HG03442 (cell line): ENCODE results near the gene TOP2A.
"Not testable (repeated sequence)": the region's sequence is repeated elsewhere in the genome, so short reads cannot be mapped to it uniquely, and the experiment has no call there.

Experiments used
- ATAC-seq: cut with Tn5 transposase; IDR thresholded peaks from one replicate; pipeline ENCODE4 v1.9.1; 2021; ENCODE audit warnings: mild to moderate bottlenecking, moderate library complexity; ENCODE audit not compliant: unreplicated experiment

TOP2A gene

DNA sequence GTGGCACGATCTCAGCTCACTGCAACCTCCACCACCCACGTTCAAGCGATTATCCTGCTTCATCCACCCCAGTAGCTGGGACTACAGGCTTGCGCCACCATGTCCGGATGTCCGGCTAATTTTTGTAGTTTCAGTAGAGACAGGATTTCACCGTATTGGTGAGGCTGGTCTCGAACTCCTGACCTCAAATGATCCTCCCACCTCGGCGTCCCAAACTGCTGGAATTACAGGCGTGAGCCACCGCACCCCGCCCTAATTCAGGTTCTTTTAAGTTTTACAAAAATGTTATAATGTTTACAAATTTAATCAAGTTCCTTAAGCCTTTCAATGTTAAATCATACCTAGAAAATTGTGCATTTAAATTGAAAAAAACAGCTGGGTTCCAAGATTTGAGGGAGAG is 39.9 kb downstream of the TOP2A start:
- ATAC-seq, result no peak

GRCh38 chr17:40376541-40376940 is 41.2 kb downstream of the TOP2A start:
- ATAC-seq, result not testable (repeated sequence)

DNA sequence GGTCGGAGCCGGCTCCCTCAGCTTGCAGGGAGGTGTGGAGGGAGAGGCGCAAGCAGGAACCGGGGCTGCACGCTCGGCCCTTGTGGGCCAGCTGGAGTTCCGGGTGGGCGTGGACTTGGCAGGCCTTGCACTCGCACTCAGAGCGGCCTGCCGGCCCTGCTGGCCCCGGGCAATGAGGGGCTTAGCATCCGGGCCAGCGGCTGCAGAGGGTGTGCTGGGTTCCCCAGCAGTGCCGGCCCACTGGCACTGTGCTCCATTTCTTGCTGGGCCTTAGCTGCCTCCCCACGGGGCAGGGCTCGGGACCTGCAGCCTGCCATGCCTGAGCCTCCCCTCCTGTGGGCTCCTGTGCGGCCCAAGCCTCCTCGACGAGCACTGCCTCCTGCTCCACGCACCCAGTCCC is 41.9 kb downstream of the TOP2A start:
- not testable (repeated sequence) for ATAC-seq

DNA sequence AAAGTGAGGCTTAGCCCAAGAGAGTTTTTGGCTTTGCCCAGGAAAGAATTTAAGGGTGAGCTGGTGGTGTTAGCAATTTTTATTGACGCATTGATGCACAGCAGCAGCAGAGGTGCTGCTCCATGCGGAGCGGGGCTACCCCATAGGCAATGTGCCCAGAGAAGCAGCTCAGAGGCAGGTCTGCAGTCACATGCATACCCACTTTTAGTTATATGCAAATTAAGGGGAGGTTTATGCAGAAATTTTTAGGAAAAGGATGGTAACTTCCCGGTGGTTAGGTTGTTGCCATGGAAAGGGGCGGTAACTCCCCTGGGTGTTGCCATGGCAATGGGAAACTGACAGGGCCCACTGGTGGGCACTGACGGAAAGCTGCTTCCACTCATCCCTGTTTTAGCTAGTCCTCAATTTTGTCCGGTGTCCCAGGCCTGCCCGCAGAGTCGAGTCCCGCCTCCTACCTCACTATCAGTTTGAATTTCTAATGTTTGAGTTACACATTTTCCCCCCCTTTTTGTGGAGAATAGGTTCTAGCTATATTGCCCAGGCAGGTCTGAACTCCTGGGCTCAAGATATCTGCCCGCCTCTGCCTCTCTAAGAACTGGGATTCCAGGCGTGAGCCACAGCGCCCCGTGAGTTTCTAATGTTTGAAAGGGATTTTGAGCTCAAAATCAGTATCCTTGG is 42.7 kb downstream of the TOP2A start:
- ATAC-seq, result no peak

DNA sequence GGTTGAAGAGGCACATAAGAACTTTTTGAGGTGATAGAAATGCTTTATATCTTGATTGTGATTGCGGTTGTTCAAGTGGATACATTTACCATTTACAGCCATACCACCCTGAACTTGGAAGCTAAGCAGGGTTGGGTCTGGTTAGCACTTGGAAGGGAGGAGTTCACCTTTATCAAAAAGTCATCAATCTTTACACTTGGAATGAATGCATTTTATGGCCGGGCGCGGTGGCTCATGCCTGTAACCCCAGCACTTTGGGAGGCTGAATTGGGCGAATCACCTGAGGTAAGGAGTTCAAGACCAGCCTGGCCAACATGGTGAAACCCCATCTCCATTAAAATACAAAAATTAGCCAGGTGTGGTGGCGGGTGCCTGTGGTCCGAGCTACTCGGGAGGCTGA is 43.7 kb downstream of the TOP2A start:
- ATAC-seq, result no peak

- no peak for ATAC-seq
Observed at GRCh38 chr17:40373324-40373723, 44.4 kb downstream of the TOP2A start.

DNA sequence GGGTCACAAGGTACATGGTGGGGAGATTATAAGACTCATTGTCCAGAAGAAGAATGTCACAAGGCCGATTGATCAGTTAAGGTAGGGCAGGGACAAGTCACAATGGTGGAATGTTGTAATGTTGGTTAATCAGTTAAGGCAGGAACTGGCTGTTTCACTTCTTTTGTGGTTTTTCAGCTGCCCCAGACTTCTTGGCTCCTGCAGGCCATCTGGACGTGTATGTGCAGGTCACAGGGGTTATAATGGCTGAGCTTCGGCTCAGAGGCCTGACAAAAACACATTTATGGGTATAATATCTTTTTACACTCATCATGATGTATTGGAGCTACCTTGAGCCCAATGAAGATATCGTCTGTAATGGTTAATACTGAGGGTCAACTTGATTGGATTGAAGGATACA is 45.1 kb downstream of the TOP2A start:
- ATAC-seq, result not testable (repeated sequence)

DNA sequence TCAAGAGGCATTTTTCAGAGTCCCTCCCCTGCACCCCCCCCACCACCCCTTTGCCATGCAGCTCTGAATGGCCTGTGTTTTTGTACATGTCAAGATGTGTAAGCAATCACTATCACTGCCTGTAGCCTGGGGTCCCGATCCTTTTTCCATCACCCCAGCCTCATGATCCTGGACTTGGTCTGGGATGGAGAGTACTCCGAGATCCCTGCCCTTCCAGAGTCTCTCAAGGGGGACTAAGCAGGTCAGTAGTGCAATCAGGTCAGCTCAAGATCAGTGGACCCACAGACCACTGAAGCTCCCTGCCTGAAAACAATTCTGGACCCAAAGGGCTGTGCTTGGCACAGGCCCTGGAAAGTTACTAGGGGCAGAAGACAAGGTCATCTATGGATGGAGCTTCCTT is 45.7 kb downstream of the TOP2A start:
- no peak for ATAC-seq

GRCh38 chr17:40371261-40371929 is 46.3 kb downstream of the TOP2A start:
- no peak for ATAC-seq

GRCh38 chr17:40369923-40370322 is 47.8 kb downstream of the TOP2A start:
- ATAC-seq, result no peak

- not testable (repeated sequence) for ATAC-seq
Observed at GRCh38 chr17:40367728-40368127, 50.0 kb downstream of the TOP2A start.

DNA sequence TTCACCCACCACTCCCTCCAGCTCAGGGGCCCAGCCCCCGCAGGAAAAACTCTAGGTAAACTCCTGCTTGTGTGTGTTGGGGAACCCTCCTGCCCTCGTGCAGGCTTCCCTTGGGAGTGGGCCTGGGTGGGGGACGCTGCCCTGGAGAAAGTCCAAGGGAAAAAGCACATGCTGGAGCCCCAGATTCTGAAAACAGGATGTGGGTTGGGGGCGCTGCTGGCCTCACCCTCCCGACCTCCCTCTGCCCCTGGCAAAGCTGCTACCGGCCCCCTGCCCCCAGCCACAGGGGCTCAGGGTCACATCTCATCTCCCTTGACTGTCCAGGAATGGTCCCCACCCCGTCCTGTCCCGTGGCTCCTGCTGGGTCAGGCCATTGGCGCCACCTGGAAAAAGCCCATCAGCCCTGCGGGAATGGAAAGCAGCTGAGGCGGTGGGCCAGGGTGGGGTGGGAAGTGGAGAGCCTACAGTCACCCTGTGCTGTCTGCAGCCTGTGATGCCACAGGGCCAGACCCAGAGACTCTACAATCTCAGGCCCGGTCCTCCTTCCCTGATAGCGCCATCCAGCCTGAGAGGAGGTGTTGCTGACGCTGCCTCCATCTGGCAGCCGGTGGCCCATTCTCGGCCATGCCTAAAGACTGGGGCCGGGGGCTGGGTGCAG is 50.7 kb downstream of the TOP2A start:
- no peak for ATAC-seq

DNA sequence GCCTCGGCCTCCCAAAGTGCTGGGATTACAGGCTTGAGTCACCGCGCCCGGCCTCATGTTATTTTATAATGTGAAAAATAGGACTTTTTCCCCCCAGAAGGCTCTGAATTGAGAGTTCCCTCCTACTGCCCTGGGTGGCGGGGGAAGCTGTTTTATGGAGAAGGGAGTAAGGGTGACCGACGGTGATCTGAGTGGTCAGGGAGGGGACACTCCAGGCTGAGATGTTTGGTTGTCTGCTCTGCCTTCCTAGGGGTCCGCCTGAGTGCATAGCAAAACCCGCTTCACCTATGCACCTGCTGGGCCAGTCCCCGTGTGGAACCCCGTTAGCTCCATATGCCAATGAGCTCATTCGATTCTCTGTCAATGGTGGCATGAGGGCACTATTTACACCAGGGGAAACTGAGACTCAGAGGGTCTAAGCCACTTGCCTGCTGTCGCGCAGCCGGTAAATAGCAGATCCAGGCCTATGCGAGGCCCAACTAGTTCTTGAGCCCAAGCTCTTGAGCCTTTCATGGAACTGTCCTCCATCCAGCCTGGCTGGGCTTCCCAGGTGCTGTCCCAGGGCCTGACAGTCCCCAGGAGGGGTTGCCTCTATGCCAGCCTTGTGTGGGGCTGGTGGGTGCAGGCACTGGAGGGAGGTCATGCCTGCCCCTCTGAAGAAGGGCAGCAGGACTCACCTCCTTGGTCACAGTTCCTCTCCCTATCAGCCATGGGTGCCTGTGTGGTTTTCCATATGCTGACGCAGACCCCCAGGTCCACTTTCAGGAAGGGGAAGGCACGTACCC is 51.4 kb downstream of the TOP2A start:
- no peak for ATAC-seq

- no peak for ATAC-seq
Observed at GRCh38 chr17:40364906-40365305, 52.8 kb downstream of the TOP2A start.

GRCh38 chr17:40364121-40364861 is 53.4 kb downstream of the TOP2A start, which contains the start of gene GJD3:
Gene GJD3 (minus strand): TSS chr17:40364737. CDS start chr17:40363815, 922 bp downstream.
- ATAC-seq, result no peak

GRCh38 chr17:40363111-40363827 is 54.4 kb downstream of the TOP2A start:
- ATAC-seq, result peak; percentile 21

DNA sequence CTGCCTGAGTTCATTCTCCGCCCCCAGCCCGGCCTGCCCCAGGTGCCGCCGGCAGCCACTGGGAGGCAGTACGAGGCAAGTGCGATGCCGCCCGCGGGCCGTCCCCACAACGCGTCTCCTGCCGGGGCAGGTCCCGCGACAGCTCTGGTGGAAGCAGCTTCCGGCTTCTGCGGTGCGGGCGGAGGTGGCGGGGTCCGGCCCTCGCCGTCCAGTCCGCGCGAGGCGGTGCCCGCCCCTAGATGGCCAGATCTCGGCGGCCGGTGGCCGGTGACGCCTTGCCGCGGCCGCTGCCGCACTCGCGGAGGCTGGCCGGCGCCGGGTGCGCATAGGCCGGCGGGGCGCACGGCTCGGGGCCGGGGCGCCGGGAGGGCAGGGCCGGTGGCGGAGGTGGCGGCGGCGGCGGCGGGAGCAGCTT is 55.0 kb downstream of the TOP2A start:
- peak; percentile 64 for ATAC-seq

GRCh38 chr17:40361925-40362695 is 55.6 kb downstream of the TOP2A start:
- no peak for ATAC-seq
